ENCODE results near the gene FAM111B. TPM values are rescaled to one million over a fixed set of nuclear protein-coding genes. Genes with fewer than 3 reads are reported as not detected.

FAM111B gene
- total RNA-seq, 4 donors from 2014 or later = 1.8 to 6.0 (median 4.7) TPM

GRCh38 chr11:59176330-59176729 is 69.3 kb downstream of the FAM111B start:
- H3K27ac ChIP-seq = peak overlapping the region in 2 of 4 donors; percentile 63 to 85
- no peaks in the 10 kb centered on the region for H3K27me3 ChIP-seq
- H3K9me3 ChIP-seq = no peaks in the 10 kb centered on the region
- no peak for DNase-seq
- TF ChIP-seq CTCF (IDR thresholded peaks at IDR 0.05) = no peak
- no peak for TF ChIP-seq POLR2A (IDR thresholded peaks at IDR 0.05)
- no peaks in the 10 kb centered on the region for H3K36me3 ChIP-seq
- peaks cover 0 to 26% (median 6%) of the 10 kb centered on the region in 4 donors for H3K4me1 ChIP-seq
- no peak overlapping the region for H3K4me3 ChIP-seq

Other genes starting within 250 kb of the FAM111B start
- 1 to 10 TPM in 2 of 4 donors, not detected in 2; 2.4 to 3.6 TPM for gene GLYATL1, start 167.7 kb upstream of the FAM111B start, total RNA-seq
- not detected for gene GLYATL1B, start 20.9 kb upstream of the FAM111B start, total RNA-seq
- gene FAM111A, start 35.6 kb downstream of the FAM111B start, total RNA-seq = 10 to 100 TPM; 43.0 to 96.6 (median 68.5) TPM
- 10 to 100 TPM; 41.3 to 93.8 (median 60.9) TPM for gene DTX4, start 64.9 kb downstream of the FAM111B start, total RNA-seq
- gene MPEG1, start 105.7 kb downstream of the FAM111B start, total RNA-seq = 10 to 100 TPM in 1 of 4 donors, 1 to 10 TPM in 3; 3.5 to 51.2 (median 6.0) TPM

Data from Peyer's patch (tissue), 4 donors.